Neuronal stem cell (in vitro differentiated cells): ENCODE measurements around the gene BTBD8.

Experiments used
- DNase-seq: peaks from one replicate; pipeline ENCODE4 v3.0.0-alpha.2; 2013; ENCODE audit warnings: low spot score
- H2AFZ ChIP-seq: one replicate; pipeline ENCODE4 v1.6.1; 2013; ENCODE audit warnings: mild to moderate bottlenecking, low read length, inconsistent platforms
- H2AK5ac ChIP-seq: 2 replicates; pipeline ENCODE4 v1.6.1; 2013; ENCODE audit warnings: low read depth, mild to moderate bottlenecking, inconsistent platforms, low read length, moderate library complexity, mixed read lengths
- H2BK120ac ChIP-seq: 2 replicates; pipeline ENCODE4 v1.6.1; 2013; ENCODE audit warnings: low read depth, mild to moderate bottlenecking, inconsistent platforms, low read length, moderate library complexity, mixed read lengths
- H2BK12ac ChIP-seq: one replicate; pipeline ENCODE4 v1.6.1; 2013; ENCODE audit warnings: low read length, inconsistent platforms
- H2BK15ac ChIP-seq: 2 replicates; pipeline ENCODE4 v1.6.1; 2013; ENCODE audit warnings: mild to moderate bottlenecking, low read length, inconsistent platforms, mixed read lengths
- H2BK5ac ChIP-seq: one replicate; pipeline ENCODE4 v1.6.1; 2013; ENCODE audit warnings: inconsistent platforms, mild to moderate bottlenecking, low read length, moderate library complexity
- H3K14ac ChIP-seq: one replicate; pipeline ENCODE4 v1.6.1; 2013; ENCODE audit warnings: low read length, inconsistent platforms
- H3K18ac ChIP-seq: 2 replicates; pipeline ENCODE4 v1.6.1; 2013; ENCODE audit warnings: low read length, inconsistent platforms
- H3K23ac ChIP-seq: 2 replicates; pipeline ENCODE4 v1.6.1; 2013; ENCODE audit warnings: low read depth, mild to moderate bottlenecking, mixed read lengths, low read length, inconsistent platforms; ENCODE audit not compliant: poor library complexity
- H3K27ac ChIP-seq: replicated peaks from 3 replicates; pipeline ENCODE4 v1.5.1; 2013; ENCODE audit warnings: low read length, inconsistent platforms
- H3K27me3 ChIP-seq, 3 experiments: 2 replicates each; pipeline ENCODE4 v1.6.1; 2013; ENCODE audit warnings: low read length in 3 of 3, mild to moderate bottlenecking in 2 of 3, inconsistent platforms in 1 of 3, low read depth in 1 of 3, mixed read lengths in 1 of 3, moderate library complexity in 1 of 3; ENCODE audit not compliant: control insufficient read depth in 3 of 3, insufficient read depth in 3 of 3
- H3K36me3 ChIP-seq, 2 donors: replicated peaks in 1 of 2; 2 replicates each; pipeline ENCODE4 v1.6.1; 2013; ENCODE audit warnings: low read length in 2 of 2; ENCODE audit not compliant: control insufficient read depth in 2 of 2, insufficient read depth in 2 of 2
- H3K4ac ChIP-seq: 2 replicates; pipeline ENCODE4 v1.6.1; 2013; ENCODE audit warnings: inconsistent platforms, mild to moderate bottlenecking, low read length, moderate library complexity
- H3K4me1 ChIP-seq, 2 donors: 1 replicate in 1 of 2; 2 replicates in 1 of 2; pipeline ENCODE4 v1.6.1; 2013; ENCODE audit warnings: low read length in 2 of 2, low read depth in 1 of 2; ENCODE audit not compliant: control insufficient read depth in 2 of 2, insufficient read depth in 1 of 2
- H3K4me2 ChIP-seq: one replicate; pipeline ENCODE4 v1.6.1; 2013; ENCODE audit warnings: mild to moderate bottlenecking, low read length, inconsistent platforms; ENCODE audit not compliant: insufficient read depth, poor library complexity, severe bottlenecking
- H3K4me3 ChIP-seq, 2 donors: 2 replicates each; pipeline ENCODE4 v1.5.1; 2013; ENCODE audit warnings: low read length in 2 of 2, mild to moderate bottlenecking in 2 of 2, inconsistent platforms in 1 of 2, moderate library complexity in 1 of 2
- H3K79me1 ChIP-seq: one replicate; pipeline ENCODE4 v1.6.1; 2013; ENCODE audit warnings: low read depth, mild to moderate bottlenecking, inconsistent platforms, low read length, moderate library complexity
- H3K9ac ChIP-seq: one replicate; pipeline ENCODE4 v1.6.1; 2013; ENCODE audit warnings: mild to moderate bottlenecking, low read depth, low read length, inconsistent platforms; ENCODE audit not compliant: poor library complexity
- H3K9me3 ChIP-seq, 2 donors: replicated peaks in 1 of 2; 2 replicates each; pipeline versions ENCODE3 to v1.6.1; 2013; ENCODE audit warnings: low read length in 2 of 2, mild to moderate bottlenecking in 2 of 2, inconsistent platforms in 1 of 2, low read depth in 1 of 2, mixed read lengths in 1 of 2, moderate library complexity in 1 of 2; ENCODE audit not compliant: control insufficient read depth in 2 of 2, insufficient read depth in 1 of 2
- H4K8ac ChIP-seq: one replicate; pipeline ENCODE4 v1.6.1; 2013; ENCODE audit warnings: low read depth, mild to moderate bottlenecking, inconsistent platforms, low read length, moderate library complexity
- H4K91ac ChIP-seq: one replicate; pipeline ENCODE4 v1.6.1; 2013; ENCODE audit warnings: low read length, low read depth, mild to moderate bottlenecking, inconsistent platforms; ENCODE audit not compliant: poor library complexity
- WGBS, 2 donors: extraction: QIAGEN DNeasy Blood & Tissue Kit; methylation state at CpG; one replicate each; pipeline ENCODE4 v1.1.7; 2013; ENCODE audit warnings: missing lambda C conversion rate in 2 of 2, mixed read lengths in 1 of 2; ENCODE audit not compliant: insufficient read length in 2 of 2, insufficient replicate concordance in 1 of 2; ENCODE audit errors: extremely low coverage in 2 of 2; 5-methylcytosine and 5-hydroxymethylcytosine counted together

Gene BTBD8

DNA sequence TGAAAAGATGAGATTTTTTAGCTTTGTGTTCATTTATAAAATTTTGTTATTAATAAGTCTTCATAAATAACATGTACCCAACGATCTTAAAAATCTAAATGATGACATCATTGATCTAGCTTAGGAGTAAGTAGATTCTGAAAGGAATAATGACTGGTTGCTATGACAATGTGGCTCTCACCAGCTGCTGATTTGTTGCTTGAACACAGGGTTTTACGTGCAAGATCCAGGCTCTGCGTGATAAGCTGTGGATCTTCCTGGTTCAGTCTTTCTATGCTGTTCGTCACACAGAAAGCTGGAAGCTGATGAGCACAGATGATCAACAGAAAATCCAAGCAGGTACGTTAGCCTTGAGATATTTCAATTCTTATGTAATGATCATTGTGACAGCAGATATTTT lies 88.5 kb downstream of the BTBD8 start:
- Histone ChIP-seq H3K9ac (no peak overlapping the region), H3K36me3 (no peaks in the 10 kb centered on the region), H3K9me3 (no peaks in the 10 kb centered on the region), H3K27me3 (no peaks in the 10 kb centered on the region), H3K18ac (no peak overlapping the region), H3K79me1 (no peaks in the 10 kb centered on the region), H3K4me1 (peaks cover 0 to 4% of the 10 kb centered on the region in 2 donors), H3K4me2 (no peak overlapping the region), H3K27ac (no peak overlapping the region), H2AK5ac (no peak overlapping the region), H3K23ac (no peak overlapping the region), H2BK12ac (no peak overlapping the region), H3K4ac (no peak overlapping the region), H2AFZ (peak overlapping the region; percentile 78), H2BK120ac (no peak overlapping the region), H4K91ac (no peak overlapping the region), H2BK15ac (no peak overlapping the region), H4K8ac (no peak overlapping the region), H3K4me3 (no peak overlapping the region), H3K14ac (no peak overlapping the region), H2BK5ac (no peak overlapping the region)
- DNase-seq, result peak; percentile 6
- no CpG with 5 or more reads among the region's 5 CpGs for WGBS, 2 donors

DNA sequence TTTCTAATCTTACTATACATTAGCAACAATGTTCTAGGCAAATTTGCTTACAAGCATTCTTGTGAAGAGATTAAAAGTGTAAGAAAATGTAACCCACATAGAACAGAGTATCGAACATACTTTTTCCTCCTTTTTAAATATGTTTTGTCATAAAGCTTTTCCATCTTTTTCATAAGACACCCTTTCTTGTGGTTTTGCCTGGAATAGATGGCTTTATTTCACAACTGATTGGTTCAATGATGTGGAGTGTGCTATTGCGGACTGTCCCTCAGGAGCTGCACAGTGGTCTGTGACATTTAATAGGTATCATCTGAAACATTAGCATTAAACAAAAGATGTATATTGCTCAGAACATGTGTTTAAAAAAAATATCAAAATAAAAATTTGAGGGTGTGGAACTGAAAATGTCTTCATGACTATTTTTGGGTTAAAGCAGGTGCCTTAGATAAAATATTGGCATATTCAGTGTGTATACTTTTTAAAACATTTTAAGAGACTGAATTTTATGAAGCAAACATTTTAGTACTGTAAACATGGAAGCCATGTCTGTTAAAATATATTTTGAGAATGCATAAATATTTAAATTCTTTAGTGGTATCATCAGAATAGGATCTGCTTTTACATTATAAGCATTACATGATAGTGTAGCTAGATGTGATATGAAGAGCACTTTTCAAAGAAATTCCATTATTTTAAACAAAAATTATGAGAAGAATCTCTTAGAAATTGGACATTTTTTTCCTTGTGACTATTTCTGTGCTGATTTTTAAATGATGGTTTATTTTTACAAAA lies 89.3 kb downstream of the BTBD8 start:
- Histone ChIP-seq H3K27ac (no peak overlapping the region), H2BK12ac (no peak overlapping the region), H3K4ac (no peak overlapping the region), H3K79me1 (no peaks in the 10 kb centered on the region), H3K4me1 (peaks cover 0 to 4% of the 10 kb centered on the region in 2 donors), H2AFZ (no peak overlapping the region), H3K27me3 (no peaks in the 10 kb centered on the region), H2AK5ac (no peak overlapping the region), H3K4me2 (no peak overlapping the region), H4K91ac (no peak overlapping the region), H3K9me3 (no peaks in the 10 kb centered on the region), H3K4me3 (no peak overlapping the region), H3K36me3 (no peaks in the 10 kb centered on the region), H3K18ac (no peak overlapping the region), H3K14ac (no peak overlapping the region), H3K9ac (no peak overlapping the region), H4K8ac (no peak overlapping the region), H2BK5ac (no peak overlapping the region), H2BK120ac (no peak overlapping the region), H3K23ac (no peak overlapping the region), H2BK15ac (no peak overlapping the region)
- DNase-seq, result no peak
- no CpG with 5 or more reads among the region's 2 CpGs for WGBS, 2 donors

DNA sequence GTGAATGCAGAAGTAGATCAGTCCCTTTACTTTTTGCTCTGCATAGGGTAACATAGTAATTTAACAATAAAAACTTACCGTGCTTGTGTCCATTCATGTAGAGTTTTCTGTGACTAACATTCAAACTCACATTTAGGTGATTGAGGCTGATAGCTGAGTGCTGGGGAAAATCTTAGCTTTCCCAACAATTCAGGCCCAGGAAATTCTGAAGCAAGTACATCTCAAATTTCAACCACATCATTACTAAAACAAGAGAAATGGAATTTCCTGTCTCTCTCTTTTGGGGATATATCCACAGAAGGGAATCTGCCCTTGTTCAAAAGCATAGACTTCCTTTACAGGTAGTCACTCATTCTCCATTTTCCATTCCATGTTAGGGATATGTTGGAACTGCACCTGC lies 104.5 kb downstream of the BTBD8 start:
- no peak overlapping the region for H3K23ac ChIP-seq
- H2BK15ac ChIP-seq, result no peak overlapping the region
- no peak overlapping the region for H3K9ac ChIP-seq
- WGBS, 2 donors, result no CpG with 5 or more reads among the region's 1 CpG
- DNase-seq, result no peak
- H4K91ac ChIP-seq, result no peak overlapping the region
- peaks cover 0 to 5% of the 10 kb centered on the region in 2 donors for H3K4me1 ChIP-seq
- no peak overlapping the region for H3K4ac ChIP-seq
- H3K9me3 ChIP-seq, result peaks cover 0 to 3% of the 10 kb centered on the region in 2 donors
- no peak overlapping the region for H3K14ac ChIP-seq
- no peak overlapping the region for H3K27ac ChIP-seq
- H2BK120ac ChIP-seq, result no peak overlapping the region
- H3K36me3 ChIP-seq, result peaks cover 0 to 3% of the 10 kb centered on the region in 2 donors
- no peak overlapping the region for H3K18ac ChIP-seq
- H3K79me1 ChIP-seq, result peaks cover 1% of the 10 kb centered on the region
- H2BK12ac ChIP-seq, result no peak overlapping the region
- no peak overlapping the region for H3K4me3 ChIP-seq
- no peak overlapping the region for H2AK5ac ChIP-seq
- H2BK5ac ChIP-seq, result no peak overlapping the region
- no peaks in the 10 kb centered on the region for H3K27me3 ChIP-seq
- no peak overlapping the region for H4K8ac ChIP-seq
- H3K4me2 ChIP-seq, result no peak overlapping the region
- H2AFZ ChIP-seq, result no peak overlapping the region

DNA sequence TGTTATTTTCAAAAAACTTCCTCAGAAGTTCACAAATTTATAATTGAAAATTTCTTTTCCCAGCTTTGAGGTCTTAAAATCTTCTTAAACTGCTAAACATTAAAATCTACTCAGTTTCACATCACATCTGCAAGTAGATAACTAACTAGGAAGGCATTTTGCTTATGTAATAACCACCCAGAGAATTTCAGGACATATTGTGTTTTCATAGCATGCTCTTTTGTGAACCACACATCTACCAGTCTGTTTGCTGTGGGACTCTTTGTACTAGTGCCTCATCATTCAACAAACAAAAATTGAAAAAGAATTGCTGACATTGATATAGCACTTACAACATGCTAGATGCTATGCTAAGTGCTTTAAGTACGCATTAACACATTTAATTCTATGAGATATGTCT lies 105.9 kb downstream of the BTBD8 start:
- Histone ChIP-seq H3K9me3 (peaks cover 0 to 3% of the 10 kb centered on the region in 2 donors), H3K4me2 (no peak overlapping the region), H4K91ac (no peak overlapping the region), H2BK5ac (no peak overlapping the region), H3K14ac (no peak overlapping the region), H3K4me1 (peaks cover 0 to 5% of the 10 kb centered on the region in 2 donors), H2AFZ (no peak overlapping the region), H3K18ac (no peak overlapping the region), H3K27ac (no peak overlapping the region), H3K79me1 (peaks cover 1% of the 10 kb centered on the region), H2AK5ac (no peak overlapping the region), H2BK15ac (no peak overlapping the region), H3K4ac (no peak overlapping the region), H3K9ac (no peak overlapping the region), H3K36me3 (no peaks in the 10 kb centered on the region), H3K4me3 (no peak overlapping the region), H4K8ac (no peak overlapping the region), H2BK12ac (no peak overlapping the region), H3K23ac (no peak overlapping the region), H2BK120ac (no peak overlapping the region), H3K27me3 (no peaks in the 10 kb centered on the region)
- WGBS, 2 donors, result no CpG with 5 or more reads among the region's 1 CpG
- DNase-seq, result no peak
